HG02840 (cell line): ENCODE data around the gene KNTC1.
A peak's percentile ranks its signal among the peaks of the same experiment; 100 is the strongest.
"Not testable (repeated sequence)": the region's sequence is repeated elsewhere in the genome, so short reads cannot be mapped to it uniquely, and the experiment has no call there.

Experiments used
- ATAC-seq: cut with Tn5 transposase; IDR thresholded peaks from one replicate; pipeline ENCODE4 v1.9.1; 2021; ENCODE audit warnings: mild to moderate bottlenecking, moderate library complexity, moderate number of reproducible peaks; ENCODE audit not compliant: unreplicated experiment, low FRiP score

The KNTC1 gene, protein sequence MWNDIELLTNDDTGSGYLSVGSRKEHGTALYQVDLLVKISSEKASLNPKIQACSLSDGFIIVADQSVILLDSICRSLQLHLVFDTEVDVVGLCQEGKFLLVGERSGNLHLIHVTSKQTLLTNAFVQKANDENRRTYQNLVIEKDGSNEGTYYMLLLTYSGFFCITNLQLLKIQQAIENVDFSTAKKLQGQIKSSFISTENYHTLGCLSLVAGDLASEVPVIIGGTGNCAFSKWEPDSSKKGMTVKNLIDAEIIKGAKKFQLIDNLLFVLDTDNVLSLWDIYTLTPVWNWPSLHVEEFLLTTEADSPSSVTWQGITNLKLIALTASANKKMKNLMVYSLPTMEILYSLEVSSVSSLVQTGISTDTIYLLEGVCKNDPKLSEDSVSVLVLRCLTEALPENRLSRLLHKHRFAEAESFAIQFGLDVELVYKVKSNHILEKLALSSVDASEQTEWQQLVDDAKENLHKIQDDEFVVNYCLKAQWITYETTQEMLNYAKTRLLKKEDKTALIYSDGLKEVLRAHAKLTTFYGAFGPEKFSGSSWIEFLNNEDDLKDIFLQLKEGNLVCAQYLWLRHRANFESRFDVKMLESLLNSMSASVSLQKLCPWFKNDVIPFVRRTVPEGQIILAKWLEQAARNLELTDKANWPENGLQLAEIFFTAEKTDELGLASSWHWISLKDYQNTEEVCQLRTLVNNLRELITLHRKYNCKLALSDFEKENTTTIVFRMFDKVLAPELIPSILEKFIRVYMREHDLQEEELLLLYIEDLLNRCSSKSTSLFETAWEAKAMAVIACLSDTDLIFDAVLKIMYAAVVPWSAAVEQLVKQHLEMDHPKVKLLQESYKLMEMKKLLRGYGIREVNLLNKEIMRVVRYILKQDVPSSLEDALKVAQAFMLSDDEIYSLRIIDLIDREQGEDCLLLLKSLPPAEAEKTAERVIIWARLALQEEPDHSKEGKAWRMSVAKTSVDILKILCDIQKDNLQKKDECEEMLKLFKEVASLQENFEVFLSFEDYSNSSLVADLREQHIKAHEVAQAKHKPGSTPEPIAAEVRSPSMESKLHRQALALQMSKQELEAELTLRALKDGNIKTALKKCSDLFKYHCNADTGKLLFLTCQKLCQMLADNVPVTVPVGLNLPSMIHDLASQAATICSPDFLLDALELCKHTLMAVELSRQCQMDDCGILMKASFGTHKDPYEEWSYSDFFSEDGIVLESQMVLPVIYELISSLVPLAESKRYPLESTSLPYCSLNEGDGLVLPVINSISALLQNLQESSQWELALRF (N-terminal part only)

GRCh38 chr12:122526683-122527477, at the start of gene KNTC1, which contains the start of gene RSRC2:
Gene KNTC1, plus strand, starts transcription at chr12:122527249. Its CDS starts 2,815 bp downstream, at chr12:122530064.
Gene RSRC2, minus strand, starts transcription at chr12:122526936. Its CDS starts 83 bp downstream, at chr12:122526853.
- ATAC-seq = peak; percentile 82

DNA sequence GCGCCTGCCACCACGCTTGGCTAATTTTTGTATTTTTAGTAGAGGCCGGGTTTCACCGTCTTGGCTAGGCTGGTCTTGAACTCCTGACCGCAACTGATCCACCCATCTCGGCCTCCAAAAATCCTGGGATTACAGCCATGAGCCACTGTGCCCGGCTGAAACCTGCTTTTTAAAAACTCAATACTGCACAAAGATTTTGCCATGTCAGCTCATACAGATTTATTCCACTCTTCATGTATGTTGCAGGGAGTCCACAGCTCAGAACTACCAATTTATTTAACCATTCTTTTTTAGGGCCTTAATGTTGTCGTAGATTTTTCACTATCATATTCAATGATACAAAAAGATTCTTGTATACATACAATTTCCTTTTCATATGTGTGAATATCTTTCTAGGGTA, 46.3 kb upstream of the KNTC1 start:
- no peak for ATAC-seq

DNA sequence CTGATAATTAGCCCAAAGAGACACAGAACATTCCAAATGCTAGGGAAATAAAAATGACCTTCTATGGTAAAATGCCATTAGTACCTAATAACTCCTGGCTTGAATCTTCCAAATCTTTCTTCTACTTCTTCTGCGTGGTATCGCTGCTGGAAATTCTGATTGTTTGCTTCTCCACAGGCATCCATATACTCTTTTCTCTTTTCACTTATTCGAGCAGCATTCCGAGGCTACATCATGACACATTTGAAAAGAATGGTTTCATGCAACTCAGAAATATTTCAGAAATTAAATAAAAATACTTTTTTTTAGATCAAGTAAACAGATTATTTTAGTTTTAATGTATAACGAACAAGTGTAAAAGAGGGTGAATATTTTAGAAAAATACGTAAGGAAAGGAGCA, 45.2 kb upstream of the KNTC1 start:
- no peak for ATAC-seq

DNA sequence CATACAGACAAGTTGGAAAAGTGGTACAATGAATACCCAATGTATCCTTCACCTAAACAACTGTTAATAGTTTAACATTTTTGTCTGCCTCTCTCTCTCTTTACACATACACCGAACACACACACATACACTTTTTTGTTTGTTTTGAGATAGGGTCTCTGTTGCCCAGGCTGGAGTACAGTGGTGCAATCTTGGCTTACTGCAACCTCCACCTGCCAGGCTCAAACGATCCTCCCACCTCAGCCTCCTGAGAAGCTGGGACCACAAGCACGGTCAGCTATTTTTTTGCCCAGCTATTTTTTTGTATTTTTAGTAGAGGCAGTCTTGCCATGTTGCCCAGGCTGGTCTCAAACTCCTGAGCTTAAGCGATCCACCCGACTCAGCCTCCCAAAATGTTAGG, 43.1 kb upstream of the KNTC1 start:
- no peak for ATAC-seq

- not testable (repeated sequence) for ATAC-seq
These were observed 42.7 kb upstream of the KNTC1 start for GRCh38 chr12:122484385-122484784.

DNA sequence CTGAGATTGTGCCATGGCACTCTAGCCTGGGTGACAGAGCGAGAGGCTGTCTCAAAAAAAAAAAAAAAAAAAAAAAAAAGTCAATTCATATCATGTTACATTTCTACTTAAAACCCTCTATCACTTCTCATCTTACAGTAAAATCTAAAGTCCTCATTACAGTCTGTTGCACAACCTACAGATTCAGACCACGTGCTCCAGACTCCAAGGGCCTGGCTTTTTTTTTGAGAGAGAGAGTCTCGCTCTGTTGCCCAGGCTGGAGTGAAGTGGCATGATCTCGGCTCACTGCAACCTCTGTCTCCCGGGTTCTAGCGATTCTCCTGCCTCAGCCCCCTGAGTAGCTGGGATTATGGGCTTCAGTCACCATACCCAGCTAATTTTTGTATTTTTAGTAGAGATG, 40.7 kb upstream of the KNTC1 start:
- ATAC-seq = not testable (repeated sequence)

- ATAC-seq = no peak
These were observed 40.1 kb upstream of the KNTC1 start for GRCh38 chr12:122486805-122487426.

DNA sequence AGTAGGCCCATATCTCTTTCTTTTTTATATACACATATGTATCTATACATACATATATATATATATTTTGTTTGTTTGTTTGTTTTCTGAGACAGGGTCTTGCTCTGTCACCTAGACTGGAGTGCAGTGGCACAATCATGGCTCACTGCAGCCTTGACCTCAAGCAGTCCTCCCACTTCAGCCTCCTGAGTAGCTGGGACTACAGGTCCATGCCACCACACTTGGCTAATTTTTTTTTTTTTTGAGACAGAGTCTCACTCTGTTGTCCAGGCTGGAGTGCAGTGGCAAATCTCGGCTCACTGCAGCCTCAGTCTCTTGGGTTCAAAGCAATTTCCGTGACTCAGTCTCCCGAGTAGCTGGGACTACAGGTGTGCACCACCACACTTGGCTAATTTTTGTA, 39.2 kb upstream of the KNTC1 start:
- ATAC-seq = not testable (repeated sequence)

- ATAC-seq = no peak
These were observed 38.0 kb upstream of the KNTC1 start for GRCh38 chr12:122489038-122489437.

DNA sequence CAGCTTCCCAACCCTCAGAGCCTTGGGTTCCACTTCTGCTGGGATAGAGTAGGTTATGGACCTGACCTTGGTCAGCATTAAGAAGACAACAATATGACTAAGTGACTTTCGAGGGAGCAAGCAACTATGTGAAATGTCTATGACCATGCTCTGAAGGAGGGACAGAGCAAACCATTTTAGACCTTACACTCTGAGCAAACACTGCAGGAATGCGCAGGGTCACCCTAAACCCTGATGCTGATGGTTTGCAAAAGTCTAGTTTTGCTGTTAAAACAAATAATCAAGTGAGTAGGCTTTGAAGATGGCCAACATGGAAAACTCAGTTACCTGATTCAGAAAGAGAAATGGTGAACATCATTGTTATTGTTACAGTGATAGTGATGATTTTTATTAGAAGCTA, 35.1 kb upstream of the KNTC1 start:
- no peak for ATAC-seq

- ATAC-seq = not testable (repeated sequence)
These were observed 33.8 kb upstream of the KNTC1 start for GRCh38 chr12:122493222-122493621.

GRCh38 chr12:122495258-122495657, 31.8 kb upstream of the KNTC1 start:
- ATAC-seq = no peak

DNA sequence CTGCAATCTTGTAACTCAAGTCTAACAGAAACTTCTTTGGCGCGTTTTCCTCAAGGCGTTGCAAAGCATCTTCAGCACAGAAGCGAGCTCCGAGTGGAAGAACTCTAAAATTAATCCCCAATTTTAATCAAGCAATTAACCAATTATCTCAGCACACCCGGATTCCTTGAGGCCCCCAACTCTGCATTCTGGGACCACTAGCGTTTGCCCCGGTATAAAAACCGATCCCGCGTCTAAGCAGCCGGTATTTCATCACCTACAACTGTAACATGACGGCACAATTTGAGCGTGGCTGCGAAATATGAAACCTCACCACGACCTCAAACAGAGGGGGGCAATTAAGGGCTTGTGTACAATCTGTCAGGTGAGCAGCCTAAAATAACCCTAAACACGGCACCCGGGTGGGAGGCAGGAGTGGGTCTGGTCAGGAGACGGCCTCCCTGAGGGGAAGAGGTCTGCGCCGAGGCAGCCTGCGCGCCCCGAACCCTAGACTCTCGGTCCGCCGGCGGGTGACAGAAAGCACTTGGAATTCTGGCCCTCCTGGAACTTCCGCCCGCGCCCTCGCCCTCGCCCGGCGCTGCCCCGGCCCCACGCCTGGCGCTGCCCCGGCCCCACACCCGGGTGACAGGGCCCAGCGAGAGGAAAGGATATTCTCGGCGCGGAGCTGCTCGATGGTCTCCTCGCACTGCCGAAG, 26.9 kb upstream of the KNTC1 start:
- ATAC-seq = no peak

- ATAC-seq = peak; percentile 92
These were observed 26.2 kb upstream of the KNTC1 start, which contains the start of gene ZCCHC8 for GRCh38 chr12:122500685-122501488. Gene ZCCHC8, minus strand, starts transcription at chr12:122500932. Its CDS starts 92 bp downstream, at chr12:122500840.

GRCh38 chr12:122501489-122501989, 25.5 kb upstream of the KNTC1 start:
- ATAC-seq = no peak

GRCh38 chr12:122503147-122503751, 23.8 kb upstream of the KNTC1 start:
- no peak for ATAC-seq
